SK-N-SH (cell line): ENCODE data around the gene ADAP1. TPM values are rescaled to one million over a fixed set of nuclear protein-coding genes. Genes with fewer than 3 reads are reported as not detected.

ENCODE experiments used
- CTCF ChIA-PET: fragments of 300-600, 350-600 bp; formaldehyde crosslinking; extraction: SDS; loops from one replicate; lab custom pipeline; 2021; lab: Yijun Ruan, JAX
- POLR2A ChIA-PET: fragments of 350-600 bp; sonication (Branson Sonifier 250); formaldehyde crosslinking; extraction: SDS; loops from one replicate; lab custom pipeline; 2020; ENCODE audit warnings: antibody characterized with exemption, inconsistent platforms; lab: Yijun Ruan, JAX
- DNase-seq: peaks from one replicate; pipeline ENCODE4 v3.0.0; 2012
- H2AFZ ChIP-seq: fragments of 200-600 bp; sonication (generic); 2 replicates; pipeline ENCODE4 v1.8.1; 2016; ENCODE audit warnings: antibody characterized with exemption, mild to moderate bottlenecking, low read depth
- H3F3A ChIP-seq: fragments of 200-600 bp; sonication (generic); replicated peaks from 2 replicates; pipeline ENCODE3; 2016; ENCODE audit warnings: antibody characterized with exemption, mild to moderate bottlenecking; ENCODE audit not compliant: insufficient read depth
- H3K27ac ChIP-seq, 2 experiments: fragments of 200-500 bp in 1 of 2; fragments of 200-600 bp in 1 of 2; sonication (Bioruptor generic) in 1 of 2; sonication (generic), shearing (Covaris generic) in 1 of 2; 2 replicates each; pipeline versions ENCODE4 v1.5.1 to v1.6.1; 2014 to 2016; ENCODE audit warnings: low read depth in 2 of 2, inconsistent platforms in 1 of 2, low read length in 1 of 2, mild to moderate bottlenecking in 1 of 2, mixed read lengths in 1 of 2
- H3K27me3 ChIP-seq: fragments of 200-600 bp; sonication (generic), shearing (Covaris generic); 2 replicates; pipeline ENCODE4 v1.6.1; 2016; ENCODE audit warnings: mixed run types; ENCODE audit not compliant: insufficient read depth
- H3K36me3 ChIP-seq, 2 experiments: fragments of 200-500 bp in 1 of 2; fragments of 200-600 bp in 1 of 2; sonication (Bioruptor generic) in 1 of 2; sonication (generic) in 1 of 2; replicated peaks in 1 of 2; 2 replicates each; pipeline versions ENCODE3 to v1.5.1; 2014 to 2016; ENCODE audit warnings: low read length in 1 of 2, mild to moderate bottlenecking in 1 of 2; ENCODE audit not compliant: insufficient read depth in 2 of 2, control insufficient read depth in 1 of 2
- H3K4me1 ChIP-seq, 2 experiments: fragments of 200-500 bp in 1 of 2; fragments of 200-600 bp in 1 of 2; sonication (Bioruptor generic) in 1 of 2; sonication (generic), shearing (Covaris generic) in 1 of 2; 2 replicates each; pipeline versions ENCODE4 v1.5.1 to v1.6.1; 2014 to 2016; ENCODE audit warnings: low read depth in 1 of 2, low read length in 1 of 2, mixed run types in 1 of 2; ENCODE audit not compliant: insufficient read depth in 2 of 2, control insufficient read depth in 1 of 2
- H3K4me2 ChIP-seq: fragments of 200-600 bp; sonication (generic), shearing (Covaris generic); 2 replicates; pipeline ENCODE4 v1.6.1; 2017; ENCODE audit warnings: mixed run types
- H3K4me3 ChIP-seq, 2 experiments: fragments of 200-500 bp in 1 of 2; fragments of 200-600 bp in 1 of 2; sonication (Bioruptor generic) in 1 of 2; sonication (generic), shearing (Covaris generic) in 1 of 2; 2 replicates each; pipeline versions ENCODE4 v1.5.1 to v1.8.1; 2014 to 2016; ENCODE audit warnings: low read depth in 2 of 2, inconsistent platforms in 1 of 2, low read length in 1 of 2, mild to moderate bottlenecking in 1 of 2, mixed read lengths in 1 of 2, moderate library complexity in 1 of 2
- H3K79me2 ChIP-seq: fragments of 200-600 bp; sonication (generic); 2 replicates; pipeline ENCODE4 v1.8.1; 2017; ENCODE audit warnings: mild to moderate bottlenecking; ENCODE audit not compliant: insufficient read depth
- H3K9ac ChIP-seq: fragments of 200-600 bp; sonication (generic); 2 replicates; pipeline ENCODE4 v1.6.1; 2017; ENCODE audit warnings: mixed run types
- H3K9me2 ChIP-seq: fragments of 200-600 bp; sonication (generic); 2 replicates; pipeline ENCODE4 v1.6.1; 2017; ENCODE audit warnings: mixed run types
- H3K9me3 ChIP-seq: fragments of 200-600 bp; sonication (generic); 2 replicates; pipeline ENCODE4 v1.6.1; 2017; ENCODE audit warnings: mixed run types, mild to moderate bottlenecking, moderate library complexity
- H4K20me1 ChIP-seq: fragments of 200-600 bp; sonication (generic); 2 replicates; pipeline ENCODE4 v1.6.1; 2017; ENCODE audit warnings: mild to moderate bottlenecking, mixed run types; ENCODE audit not compliant: insufficient read depth
- EP300 ChIP-seq, 2 experiments: IDR thresholded peaks; 2 replicates each; pipeline versions ENCODE4 v1.4.0 to v1.6.1; 2012; ENCODE audit warnings: borderline replicate concordance in 1 of 2, low read depth in 1 of 2, low read length in 1 of 2
- FOXJ3 ChIP-seq: sonication (generic); formaldehyde crosslinking; IDR thresholded peaks from 2 replicates; pipeline ENCODE4 v1.5.1; 2020; ENCODE audit warnings: mild to moderate bottlenecking, missing genetic modification reagents
- MEF2A ChIP-seq: IDR thresholded peaks from 2 replicates; pipeline ENCODE4 v1.4.0; 2012; ENCODE audit warnings: low read depth, borderline replicate concordance
- MXI1 ChIP-seq: IDR thresholded peaks from 2 replicates; pipeline ENCODE4 v1.6.1; 2012; ENCODE audit warnings: mild to moderate bottlenecking, low read depth, low read length, improper control_type of control experiment
- NFIC ChIP-seq: IDR thresholded peaks from 2 replicates; pipeline ENCODE4 v1.4.0; 2012; ENCODE audit warnings: borderline replicate concordance
- PBX3 ChIP-seq: IDR thresholded peaks from 2 replicates; pipeline ENCODE4; 2012
- REST ChIP-seq: IDR thresholded peaks from 2 replicates; pipeline ENCODE4 v1.6.1; 2012; ENCODE audit warnings: mild to moderate bottlenecking, low read depth, low read length, moderate library complexity
- SIN3A ChIP-seq: IDR thresholded peaks from 2 replicates; pipeline ENCODE4 v1.6.1; 2012; ENCODE audit warnings: low read depth, mild to moderate bottlenecking, low read length, moderate library complexity, borderline replicate concordance
- SMC3 ChIP-seq: IDR thresholded peaks from 2 replicates; pipeline ENCODE4 v1.6.1; 2012; ENCODE audit warnings: low read depth, low read length, improper control_type of control experiment
- TEAD4 ChIP-seq: IDR thresholded peaks from 2 replicates; pipeline ENCODE4 v1.4.0; 2012; ENCODE audit warnings: mild to moderate bottlenecking, borderline replicate concordance; ENCODE audit not compliant: insufficient read depth
- ZBTB33 ChIP-seq: IDR thresholded peaks from 2 replicates; pipeline ENCODE4 v1.4.0; 2012; ENCODE audit warnings: low read depth, borderline replicate concordance
- WGBS: methylation state at CpG from one replicate; pipeline ENCODE4 v1.1.6; 2017; ENCODE audit warnings: low lambda C conversion rate; 5-methylcytosine and 5-hydroxymethylcytosine counted together
- polyA plus RNA-seq, 3 experiments: library from polyadenylated mRNA; depleted of rRNA; stranded (reverse); fragments of >200 nt; gene quantifications; 2 replicates each; pipeline ENCODE4 v1.2.3, GENCODE V29; 2012

The ADAP1 gene
- polyA plus RNA-seq, 1 of the 3 experiments (the other 2 are of a cell fraction), result 3.2 TPM

GRCh38 chr7:863106-863505, 91.4 kb downstream of the ADAP1 start:
- ChIA-PET CTCF (interaction anchor here (1.1 to 14.6 kb wide), 9 partner anchors 9 to 546 kb away, joined by 3 to 123 read pairs (median 5); no protein-coding TSS in a partner anchor), POLR2A (interaction anchor here (0.6 to 1.1 kb wide), 2 partner anchors 11 to 104 kb away, joined by 3 read pairs; no protein-coding TSS in a partner anchor)
- H3F3A ChIP-seq, result no peaks in the 10 kb centered on the region
- H3K27me3 ChIP-seq, result no peaks in the 10 kb centered on the region
- H3K4me1 ChIP-seq, result peaks cover 0 to 32% of the 10 kb centered on the region in 2 experiments; a peak in 1 of 4 replicates
- no peak for DNase-seq
- no peaks in the 10 kb centered on the region for H4K20me1 ChIP-seq
- 94% methylated on average over 16 of the region's 16 CpGs for WGBS
- TF ChIP-seq NFIC, result no peak
- TF ChIP-seq MEF2A, result no peak
- TF ChIP-seq MXI1, result no peak
- no peak for TF ChIP-seq SMC3
- TF ChIP-seq REST, result no peak
- TF ChIP-seq FOXJ3 (CRISPR knock-in tag), result no peak
- no peak for TF ChIP-seq EP300 (IDR thresholded peaks at IDR 0.05; ENCODE audit: borderline replicate concordance in 1 of 2, low read depth in 1 of 2, low read length in 1 of 2)
- no peak for TF ChIP-seq ZBTB33
- no peak for TF ChIP-seq TEAD4
- no peak for TF ChIP-seq SIN3A
- TF ChIP-seq PBX3, result no peak
- H3K4me3 ChIP-seq, result no peak overlapping the region
- H3K9ac ChIP-seq, result no peak overlapping the region
- H2AFZ ChIP-seq, result no peak overlapping the region
- no peak overlapping the region for H3K27ac ChIP-seq
- peaks cover 10% of the 10 kb centered on the region; the same call in 1 of the 2 replicates for H3K79me2 ChIP-seq
- H3K4me2 ChIP-seq, result no peak overlapping the region
- peaks cover 66 to 71% of the 10 kb centered on the region in 2 experiments for H3K36me3 ChIP-seq
- no peaks in the 10 kb centered on the region for H3K9me2 ChIP-seq
- H3K9me3 ChIP-seq, result no peaks in the 10 kb centered on the region
